AG20443 (cell line): ENCODE data around the gene GCK.

Experiments
- DNase-seq: peaks from one replicate; pipeline ENCODE4 v3.0.0; 2012; ENCODE audit warnings: low spot score, mixed read lengths

GCK gene

GRCh38 chr7:44116789-44117666 lies 72.2 kb downstream of the GCK start:
- no peak for DNase-seq

DNA sequence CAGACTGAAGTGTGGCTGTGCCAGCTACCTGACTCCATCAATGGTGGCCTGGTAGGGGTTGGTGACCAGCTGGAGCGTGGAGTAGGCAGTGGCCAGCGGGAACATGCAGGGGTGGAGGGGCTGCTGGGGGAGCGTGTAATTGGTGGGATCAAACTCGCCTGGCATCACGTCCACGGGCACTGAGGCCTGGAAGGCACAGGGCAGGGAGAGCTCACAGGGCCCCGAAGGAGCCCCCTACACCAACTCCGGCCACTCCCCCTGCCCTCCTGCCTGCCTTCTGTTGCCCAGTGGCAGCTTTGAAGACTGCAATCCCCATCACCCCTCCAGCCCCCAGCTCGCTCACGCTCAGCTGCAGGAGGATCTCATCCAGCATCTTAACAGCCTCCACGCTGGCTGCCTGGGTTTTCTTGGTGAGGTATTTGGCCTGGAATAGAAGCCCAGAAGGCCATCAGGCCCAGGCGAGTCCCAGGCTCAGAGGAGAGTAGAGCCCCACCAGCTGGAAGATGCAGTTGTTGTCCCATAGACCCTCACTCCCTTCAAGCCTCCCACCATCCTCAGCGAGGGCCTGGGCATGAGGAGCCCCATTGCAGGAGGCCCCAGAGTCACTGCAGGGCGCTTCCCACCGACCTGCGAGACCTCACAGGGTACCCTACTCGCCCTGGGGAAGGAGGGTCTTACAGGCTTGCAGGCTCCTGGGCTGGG lies 73.0 kb downstream of the GCK start:
- no peak for DNase-seq

DNA sequence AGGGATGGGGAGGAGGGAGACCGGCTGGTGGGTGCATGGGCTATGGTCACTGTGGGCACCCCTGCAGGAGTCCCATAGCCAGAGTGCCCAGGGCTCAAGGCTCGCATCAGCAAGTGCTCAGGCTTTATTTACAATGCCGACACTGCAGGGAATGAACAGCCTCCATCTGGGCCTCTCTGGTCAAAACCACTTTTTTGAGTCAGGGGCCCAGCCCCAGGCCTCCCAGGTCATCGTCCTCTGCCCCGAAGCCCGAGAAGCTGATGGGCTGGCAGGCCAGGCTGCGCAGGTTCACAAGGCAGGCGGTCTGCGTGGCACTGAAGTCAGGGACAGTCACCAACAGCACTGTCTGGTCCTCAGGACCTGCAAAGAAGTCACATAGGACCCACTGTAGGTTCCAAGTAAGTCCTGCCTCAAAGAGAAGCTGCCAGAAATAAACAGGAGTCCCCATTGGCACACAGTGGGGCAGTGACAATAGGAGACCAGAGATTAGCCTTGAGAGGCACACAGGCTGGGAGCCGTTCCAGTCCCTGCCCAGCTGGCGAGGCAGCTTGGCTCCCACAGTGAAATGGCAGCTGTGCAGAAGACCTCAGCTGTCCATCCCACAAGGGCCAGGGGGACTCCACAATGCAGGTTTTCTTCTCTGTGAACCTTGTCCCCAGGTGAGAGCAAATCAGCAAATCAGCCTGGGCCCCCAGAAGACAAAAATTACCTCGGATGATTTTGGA lies 74.5 kb downstream of the GCK start:
- no peak for DNase-seq

DNA sequence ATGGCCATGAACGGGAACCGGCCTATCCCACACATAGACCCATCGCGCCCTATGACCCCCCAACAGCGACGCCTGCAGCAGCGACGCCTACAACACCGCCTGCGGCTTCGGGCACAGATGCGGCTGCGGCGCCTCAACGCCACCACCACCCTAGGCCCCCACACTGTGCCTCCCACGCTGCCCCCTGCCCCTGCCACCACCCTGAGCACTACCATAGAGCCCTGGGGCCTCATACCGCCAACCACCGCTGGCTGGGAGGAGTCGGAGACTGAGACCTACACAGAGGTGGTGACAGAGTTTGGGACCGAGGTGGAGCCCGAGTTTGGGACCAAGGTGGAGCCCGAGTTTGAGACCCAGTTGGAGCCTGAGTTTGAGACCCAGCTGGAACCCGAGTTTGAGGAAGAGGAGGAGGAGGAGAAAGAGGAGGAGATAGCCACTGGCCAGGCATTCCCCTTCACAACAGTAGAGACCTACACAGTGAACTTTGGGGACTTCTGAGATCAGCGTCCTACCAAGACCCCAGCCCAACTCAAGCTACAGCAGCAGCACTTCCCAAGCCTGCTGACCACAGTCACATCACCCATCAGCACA lies 75.4 kb downstream of the GCK start:
- DNase-seq, result no peak

- no peak for DNase-seq
Observed at GRCh38 chr7:44112997-44113763, 76.1 kb downstream of the GCK start.

GRCh38 chr7:44112231-44112996 lies 76.8 kb downstream of the GCK start:
- DNase-seq, result no peak

- DNase-seq, result no peak
Observed at GRCh38 chr7:44111761-44112160, 77.5 kb downstream of the GCK start.

DNA sequence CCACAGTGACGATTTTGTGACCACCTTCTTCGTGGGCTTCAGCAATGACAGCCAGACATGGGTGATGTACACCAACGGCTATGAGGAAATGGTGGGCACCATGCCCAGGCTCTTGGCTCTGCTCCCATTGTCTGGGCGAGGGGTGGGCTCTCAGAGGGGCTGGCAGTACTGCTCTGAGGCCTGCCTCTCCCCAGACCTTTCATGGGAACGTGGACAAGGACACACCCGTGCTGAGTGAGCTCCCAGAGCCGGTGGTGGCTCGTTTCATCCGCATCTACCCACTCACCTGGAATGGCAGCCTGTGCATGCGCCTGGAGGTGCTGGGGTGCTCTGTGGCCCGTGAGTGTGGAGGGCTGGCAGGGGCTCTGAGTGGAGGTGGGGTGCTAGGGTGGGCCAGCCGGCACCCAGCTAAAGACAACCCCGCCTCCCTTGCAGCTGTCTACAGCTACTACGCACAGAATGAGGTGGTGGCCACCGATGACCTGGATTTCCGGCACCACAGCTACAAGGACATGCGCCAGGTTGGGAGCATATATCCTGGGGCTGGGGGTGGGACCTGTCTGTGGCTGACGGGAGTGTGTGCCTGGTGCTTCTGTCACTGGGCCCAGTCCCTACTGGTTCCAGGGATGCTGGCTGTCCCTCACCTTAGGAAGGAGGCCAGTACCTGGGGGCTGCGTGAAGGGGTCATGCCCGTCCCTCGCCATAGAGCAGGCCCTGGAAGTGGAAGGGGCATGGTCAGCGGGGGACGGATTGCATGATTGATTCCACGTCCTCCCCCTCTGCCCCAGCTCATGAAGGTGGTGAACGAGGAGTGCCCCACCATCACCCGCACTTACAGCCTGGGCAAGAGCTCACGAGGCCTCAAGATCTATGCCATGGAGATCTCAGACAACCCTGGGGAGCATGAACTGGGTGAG lies 78.3 kb downstream of the GCK start:
- no peak for DNase-seq

DNA sequence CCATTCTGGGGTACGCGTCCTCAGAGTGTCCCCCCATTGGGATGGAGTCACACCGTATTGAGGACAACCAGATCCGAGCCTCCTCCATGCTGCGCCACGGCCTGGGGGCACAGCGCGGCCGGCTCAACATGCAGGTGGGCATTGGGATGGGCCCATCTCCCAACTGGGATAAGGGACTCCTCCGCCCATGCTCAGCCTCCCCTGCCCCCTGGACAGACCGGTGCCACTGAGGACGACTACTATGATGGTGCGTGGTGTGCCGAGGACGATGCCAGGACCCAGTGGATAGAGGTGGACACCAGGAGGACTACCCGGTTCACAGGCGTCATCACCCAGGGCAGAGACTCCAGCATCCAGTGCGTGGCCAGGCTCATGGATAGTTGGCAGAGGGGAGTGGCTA lies 79.2 kb downstream of the GCK start:
- no peak for DNase-seq

GRCh38 chr7:44108768-44109750 lies 80.2 kb downstream of the GCK start:
- DNase-seq, result no peak

- DNase-seq, result no peak
Observed at GRCh38 chr7:44107961-44108767, 81.1 kb downstream of the GCK start.

GRCh38 chr7:44107116-44107960 lies 81.9 kb downstream of the GCK start:
- no peak for DNase-seq

DNA sequence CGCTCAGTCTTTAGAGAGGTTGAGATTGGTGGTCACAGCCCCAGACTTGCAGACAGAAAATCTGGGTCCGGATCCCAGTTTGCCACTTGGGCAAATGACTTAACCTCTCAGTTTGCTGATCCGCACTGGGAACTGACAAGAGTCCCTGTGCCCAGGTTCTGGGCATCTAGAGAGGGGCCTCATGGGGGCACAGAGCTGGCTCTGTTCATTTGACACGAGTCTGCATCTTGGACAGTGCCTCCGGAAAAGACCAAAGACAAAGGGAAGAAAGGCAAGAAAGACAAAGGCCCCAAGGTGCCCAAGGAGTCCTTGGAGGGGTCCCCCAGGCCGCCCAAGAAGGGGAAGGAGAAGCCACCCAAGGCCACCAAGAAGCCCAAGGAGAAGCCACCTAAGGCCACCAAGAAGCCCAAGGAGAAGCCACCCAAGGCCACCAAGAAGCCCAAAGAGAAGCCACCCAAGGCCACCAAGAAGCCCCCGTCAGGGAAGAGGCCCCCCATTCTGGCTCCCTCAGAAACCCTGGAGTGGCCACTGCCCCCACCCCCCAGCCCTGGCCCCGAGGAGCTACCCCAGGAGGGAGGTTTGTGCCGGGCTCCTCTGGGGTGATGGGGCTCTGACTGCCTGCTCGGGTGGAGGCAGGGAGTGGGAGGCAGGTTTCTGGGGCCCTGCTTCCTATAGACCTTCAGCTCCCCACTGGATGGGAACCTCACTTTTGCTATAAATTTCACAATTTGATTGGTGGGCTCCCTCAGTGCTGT lies 82.8 kb downstream of the GCK start:
- no peak for DNase-seq

- DNase-seq, result no peak
Observed at GRCh38 chr7:44105832-44106231, 83.4 kb downstream of the GCK start.

DNA sequence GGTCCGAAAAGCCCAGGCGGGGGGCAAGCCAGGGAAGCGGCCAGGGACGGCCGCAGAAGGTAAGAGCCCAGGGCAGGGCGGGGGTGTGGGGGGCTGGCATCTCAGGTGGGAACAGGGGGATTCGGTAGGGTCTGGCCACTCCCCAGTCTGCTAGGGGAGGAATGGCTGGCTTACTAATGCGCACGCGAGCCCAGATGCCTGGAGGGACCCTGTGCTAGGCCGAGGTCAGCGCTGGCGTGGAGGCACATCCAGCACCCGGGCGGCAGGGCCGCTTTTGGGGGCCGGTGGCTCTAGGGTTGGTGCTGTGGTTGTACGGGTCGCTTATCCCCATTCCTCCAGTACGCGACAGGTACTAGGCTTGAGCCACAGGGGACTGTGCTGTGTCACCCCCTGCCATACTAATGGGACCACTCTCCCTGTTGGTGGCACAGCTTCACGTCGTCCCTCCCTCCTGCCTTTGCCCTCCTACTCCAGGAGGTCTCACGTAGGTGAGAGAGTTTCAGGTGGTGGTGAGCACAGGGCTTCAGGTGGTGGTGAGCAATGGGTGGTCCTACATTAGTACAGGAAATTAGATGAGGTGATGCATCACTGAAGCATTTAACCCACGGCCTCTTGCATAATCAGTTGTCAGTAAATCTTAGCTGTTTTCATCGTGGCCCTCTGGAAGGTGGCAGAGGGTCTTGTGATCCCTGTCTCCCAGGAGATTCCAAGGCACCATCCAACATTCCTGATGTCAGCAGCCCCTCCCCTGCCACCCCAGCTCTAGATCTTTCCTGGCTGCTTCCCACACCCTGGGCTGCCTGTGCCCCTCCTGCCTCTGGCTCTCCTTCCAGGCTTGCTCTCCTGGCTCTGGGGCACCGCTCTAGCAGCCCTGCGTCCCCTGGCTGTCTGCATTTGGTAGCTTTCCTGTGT lies 84.1 kb downstream of the GCK start:
- DNase-seq, result peak; percentile 73
